Gastroesophageal sphincter (tissue), 3 donors: ENCODE data around the gene GLRX2.

Experiments used
- CTCF ChIP-seq, 4 experiments: fragments of 200-600 bp in 2 of 4; fragments of 450-650 bp in 2 of 4; sonication (generic) in 1 of 4; IDR thresholded peaks; one replicate each; pipeline ENCODE4 v1.5.1; 2017 to 2019; ENCODE audit warnings: antibody characterized with exemption in 4 of 4, mild to moderate bottlenecking in 2 of 4, moderate library complexity in 2 of 4
- POLR2A ChIP-seq, 2 donors: fragments of 450-650 bp; IDR thresholded peaks; one replicate each; pipeline ENCODE4 v1.6.1; 2017; ENCODE audit warnings: antibody characterized with exemption in 2 of 2, mild to moderate bottlenecking in 2 of 2, moderate library complexity in 1 of 2
- POLR2AphosphoS5 ChIP-seq: sonication (generic); formaldehyde crosslinking; IDR thresholded peaks from one replicate; pipeline ENCODE4 v1.6.1; 2017; ENCODE audit warnings: antibody characterized with exemption

GRCh38 chr1:193118194-193118593, 13.0 kb upstream of the GLRX2 start:
- TF ChIP-seq CTCF (IDR thresholded peaks at IDR 0.05) (no peak), POLR2A (IDR thresholded peaks at IDR 0.05) (no peak), POLR2AphosphoS5 (no peak)
